Neuronal stem cell (in vitro differentiated cells): ENCODE results near the gene LCP2.

Experiments used
- DNase-seq: peaks from one replicate; pipeline ENCODE4 v3.0.0-alpha.2; 2013; ENCODE audit warnings: low spot score
- H2AFZ ChIP-seq: one replicate; pipeline ENCODE4 v1.6.1; 2013; ENCODE audit warnings: mild to moderate bottlenecking, low read length, inconsistent platforms
- H2AK5ac ChIP-seq: 2 replicates; pipeline ENCODE4 v1.6.1; 2013; ENCODE audit warnings: low read depth, mild to moderate bottlenecking, inconsistent platforms, low read length, moderate library complexity, mixed read lengths
- H2BK120ac ChIP-seq: 2 replicates; pipeline ENCODE4 v1.6.1; 2013; ENCODE audit warnings: low read depth, mild to moderate bottlenecking, inconsistent platforms, low read length, moderate library complexity, mixed read lengths
- H2BK12ac ChIP-seq: one replicate; pipeline ENCODE4 v1.6.1; 2013; ENCODE audit warnings: low read length, inconsistent platforms
- H2BK15ac ChIP-seq: 2 replicates; pipeline ENCODE4 v1.6.1; 2013; ENCODE audit warnings: mild to moderate bottlenecking, low read length, inconsistent platforms, mixed read lengths
- H2BK5ac ChIP-seq: one replicate; pipeline ENCODE4 v1.6.1; 2013; ENCODE audit warnings: inconsistent platforms, mild to moderate bottlenecking, low read length, moderate library complexity
- H3K14ac ChIP-seq: one replicate; pipeline ENCODE4 v1.6.1; 2013; ENCODE audit warnings: low read length, inconsistent platforms
- H3K18ac ChIP-seq: 2 replicates; pipeline ENCODE4 v1.6.1; 2013; ENCODE audit warnings: low read length, inconsistent platforms
- H3K23ac ChIP-seq: 2 replicates; pipeline ENCODE4 v1.6.1; 2013; ENCODE audit warnings: low read depth, mild to moderate bottlenecking, mixed read lengths, low read length, inconsistent platforms; ENCODE audit not compliant: poor library complexity
- H3K27ac ChIP-seq: replicated peaks from 3 replicates; pipeline ENCODE4 v1.5.1; 2013; ENCODE audit warnings: low read length, inconsistent platforms
- H3K27me3 ChIP-seq, 3 experiments: 2 replicates each; pipeline ENCODE4 v1.6.1; 2013; ENCODE audit warnings: low read length in 3 of 3, mild to moderate bottlenecking in 2 of 3, inconsistent platforms in 1 of 3, low read depth in 1 of 3, mixed read lengths in 1 of 3, moderate library complexity in 1 of 3; ENCODE audit not compliant: control insufficient read depth in 3 of 3, insufficient read depth in 3 of 3
- H3K36me3 ChIP-seq, 2 donors: replicated peaks in 1 of 2; 2 replicates each; pipeline ENCODE4 v1.6.1; 2013; ENCODE audit warnings: low read length in 2 of 2; ENCODE audit not compliant: control insufficient read depth in 2 of 2, insufficient read depth in 2 of 2
- H3K4ac ChIP-seq: 2 replicates; pipeline ENCODE4 v1.6.1; 2013; ENCODE audit warnings: inconsistent platforms, mild to moderate bottlenecking, low read length, moderate library complexity
- H3K4me1 ChIP-seq, 2 donors: 1 replicate in 1 of 2; 2 replicates in 1 of 2; pipeline ENCODE4 v1.6.1; 2013; ENCODE audit warnings: low read length in 2 of 2, low read depth in 1 of 2; ENCODE audit not compliant: control insufficient read depth in 2 of 2, insufficient read depth in 1 of 2
- H3K4me2 ChIP-seq: one replicate; pipeline ENCODE4 v1.6.1; 2013; ENCODE audit warnings: mild to moderate bottlenecking, low read length, inconsistent platforms; ENCODE audit not compliant: insufficient read depth, poor library complexity, severe bottlenecking
- H3K4me3 ChIP-seq, 2 donors: 2 replicates each; pipeline ENCODE4 v1.5.1; 2013; ENCODE audit warnings: low read length in 2 of 2, mild to moderate bottlenecking in 2 of 2, inconsistent platforms in 1 of 2, moderate library complexity in 1 of 2
- H3K79me1 ChIP-seq: one replicate; pipeline ENCODE4 v1.6.1; 2013; ENCODE audit warnings: low read depth, mild to moderate bottlenecking, inconsistent platforms, low read length, moderate library complexity
- H3K9ac ChIP-seq: one replicate; pipeline ENCODE4 v1.6.1; 2013; ENCODE audit warnings: mild to moderate bottlenecking, low read depth, low read length, inconsistent platforms; ENCODE audit not compliant: poor library complexity
- H3K9me3 ChIP-seq, 2 donors: replicated peaks in 1 of 2; 2 replicates each; pipeline versions ENCODE3 to v1.6.1; 2013; ENCODE audit warnings: low read length in 2 of 2, mild to moderate bottlenecking in 2 of 2, inconsistent platforms in 1 of 2, low read depth in 1 of 2, mixed read lengths in 1 of 2, moderate library complexity in 1 of 2; ENCODE audit not compliant: control insufficient read depth in 2 of 2, insufficient read depth in 1 of 2
- H4K8ac ChIP-seq: one replicate; pipeline ENCODE4 v1.6.1; 2013; ENCODE audit warnings: low read depth, mild to moderate bottlenecking, inconsistent platforms, low read length, moderate library complexity
- H4K91ac ChIP-seq: one replicate; pipeline ENCODE4 v1.6.1; 2013; ENCODE audit warnings: low read length, low read depth, mild to moderate bottlenecking, inconsistent platforms; ENCODE audit not compliant: poor library complexity
- WGBS, 2 donors: extraction: QIAGEN DNeasy Blood & Tissue Kit; methylation state at CpG; one replicate each; pipeline ENCODE4 v1.1.7; 2013; ENCODE audit warnings: missing lambda C conversion rate in 2 of 2, mixed read lengths in 1 of 2; ENCODE audit not compliant: insufficient read length in 2 of 2, insufficient replicate concordance in 1 of 2; ENCODE audit errors: extremely low coverage in 2 of 2; 5-methylcytosine and 5-hydroxymethylcytosine counted together

The LCP2 gene

GRCh38 chr5:170316937-170317336 lies 19.4 kb upstream of the LCP2 start:
- no peak overlapping the region for H4K8ac ChIP-seq
- H3K4me1 ChIP-seq, result peaks cover 8 to 12% of the 10 kb centered on the region in 2 donors
- no peak overlapping the region for H3K27ac ChIP-seq
- H2BK5ac ChIP-seq, result no peak overlapping the region
- WGBS, 2 donors, result no CpG with 5 or more reads among the region's 4 CpGs
- no peaks in the 10 kb centered on the region for H3K9me3 ChIP-seq
- no peaks in the 10 kb centered on the region for H3K27me3 ChIP-seq
- no peak overlapping the region for H4K91ac ChIP-seq
- no peak overlapping the region for H3K18ac ChIP-seq
- H2AK5ac ChIP-seq, result no peak overlapping the region
- no peak overlapping the region for H3K4me3 ChIP-seq
- no peak overlapping the region for H3K14ac ChIP-seq
- no peak overlapping the region for H3K9ac ChIP-seq
- no peak overlapping the region for H2AFZ ChIP-seq
- no peak overlapping the region for H3K4me2 ChIP-seq
- no peak for DNase-seq
- no peak overlapping the region for H3K4ac ChIP-seq
- no peaks in the 10 kb centered on the region for H3K79me1 ChIP-seq
- no peak overlapping the region for H2BK120ac ChIP-seq
- H2BK12ac ChIP-seq, result no peak overlapping the region
- no peak overlapping the region for H2BK15ac ChIP-seq
- no peaks in the 10 kb centered on the region for H3K36me3 ChIP-seq
- no peak overlapping the region for H3K23ac ChIP-seq

GRCh38 chr5:170315154-170315553 lies 17.6 kb upstream of the LCP2 start:
- H3K18ac ChIP-seq, result no peak overlapping the region
- DNase-seq, result no peak

DNA sequence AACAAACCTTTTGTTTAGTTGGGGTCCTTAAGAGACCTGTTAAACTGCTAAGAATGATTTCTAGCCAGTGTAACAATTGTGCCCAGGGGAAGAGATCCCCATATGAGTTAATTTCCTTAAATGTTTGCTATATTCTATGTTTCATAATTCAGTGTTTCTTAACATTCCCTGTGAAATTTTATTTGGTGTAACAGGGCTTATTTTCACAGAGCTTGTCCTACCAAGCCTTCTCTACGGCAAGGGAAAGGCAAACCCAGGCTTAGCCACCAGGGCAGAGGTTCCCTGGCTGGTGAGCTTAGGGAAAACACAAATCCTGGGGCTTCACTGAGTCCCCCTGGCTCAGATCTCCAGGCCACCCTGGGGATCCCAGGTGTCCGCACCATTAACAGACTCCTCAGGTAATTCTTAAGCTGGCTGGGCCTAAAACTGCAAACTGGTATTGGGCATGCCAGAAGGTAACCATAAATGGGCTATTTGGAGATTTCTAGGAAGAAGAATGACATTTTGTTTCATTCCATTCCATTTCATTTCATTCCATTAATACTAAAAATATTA lies 17.0 kb upstream of the LCP2 start:
- no peak overlapping the region for H2BK5ac ChIP-seq
- no peak overlapping the region for H3K23ac ChIP-seq
- H3K79me1 ChIP-seq, result no peaks in the 10 kb centered on the region
- no peak overlapping the region for H3K9ac ChIP-seq
- no peaks in the 10 kb centered on the region for H3K36me3 ChIP-seq
- DNase-seq, result no peak
- no peak overlapping the region for H3K18ac ChIP-seq
- no peak overlapping the region for H3K27ac ChIP-seq
- no peak overlapping the region for H3K4me2 ChIP-seq
- no peak overlapping the region for H4K91ac ChIP-seq
- no peak overlapping the region for H3K4ac ChIP-seq
- H3K4me1 ChIP-seq, result peaks cover 8 to 12% of the 10 kb centered on the region in 2 donors
- H4K8ac ChIP-seq, result no peak overlapping the region
- no peak overlapping the region for H2BK15ac ChIP-seq
- H2BK120ac ChIP-seq, result no peak overlapping the region
- no peak overlapping the region for H3K4me3 ChIP-seq
- H3K27me3 ChIP-seq, result no peaks in the 10 kb centered on the region
- WGBS, 2 donors, result no CpG with 5 or more reads among the region's 2 CpGs
- H3K9me3 ChIP-seq, result no peaks in the 10 kb centered on the region
- H2AK5ac ChIP-seq, result no peak overlapping the region
- H2AFZ ChIP-seq, result peak overlapping the region; percentile 76
- H3K14ac ChIP-seq, result no peak overlapping the region
- no peak overlapping the region for H2BK12ac ChIP-seq

More at GRCh38 chr5:170315154-170315553, 17.6 kb upstream of the LCP2 start:
- no peak overlapping the region for H2AK5ac ChIP-seq
- H3K79me1 ChIP-seq, result no peaks in the 10 kb centered on the region
- no peaks in the 10 kb centered on the region for H3K9me3 ChIP-seq
- no peak overlapping the region for H2BK5ac ChIP-seq
- H3K9ac ChIP-seq, result no peak overlapping the region
- H3K23ac ChIP-seq, result no peak overlapping the region
- H3K36me3 ChIP-seq, result no peaks in the 10 kb centered on the region
- H3K4me2 ChIP-seq, result no peak overlapping the region
- H2BK15ac ChIP-seq, result no peak overlapping the region
- no peak overlapping the region for H3K27ac ChIP-seq
- H3K4me3 ChIP-seq, result no peak overlapping the region
- WGBS, 2 donors, result no CpG with 5 or more reads among the region's 5 CpGs
- peaks cover 8 to 12% of the 10 kb centered on the region in 2 donors for H3K4me1 ChIP-seq
- H3K14ac ChIP-seq, result no peak overlapping the region
- no peak overlapping the region for H3K4ac ChIP-seq
- no peak overlapping the region for H2BK12ac ChIP-seq
- H3K27me3 ChIP-seq, result no peaks in the 10 kb centered on the region
- H4K8ac ChIP-seq, result no peak overlapping the region
- no peak overlapping the region for H2BK120ac ChIP-seq
- H4K91ac ChIP-seq, result no peak overlapping the region
- peak overlapping the region; percentile 76 for H2AFZ ChIP-seq

DNA sequence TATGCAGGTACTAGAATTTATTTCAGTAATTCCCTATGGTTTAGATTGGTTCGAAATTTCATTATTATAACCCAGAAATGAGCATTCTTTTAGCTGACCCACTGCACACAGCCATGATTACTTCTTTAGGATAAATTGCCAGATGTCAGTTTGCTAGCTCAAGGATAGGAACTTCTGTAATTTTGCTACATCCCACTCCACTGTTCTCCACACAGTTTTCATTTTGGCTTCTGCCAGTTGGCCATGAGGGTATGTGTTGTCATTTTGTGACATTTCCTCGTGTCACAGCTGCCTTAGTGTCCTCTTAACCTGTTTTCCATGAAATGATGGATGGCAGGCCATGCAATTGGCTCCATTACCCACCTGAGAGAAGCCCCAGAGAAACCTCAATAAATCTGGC lies 16.2 kb upstream of the LCP2 start:
- Histone ChIP-seq H3K27me3 (no peaks in the 10 kb centered on the region), H2AK5ac (no peak overlapping the region), H3K27ac (no peak overlapping the region), H2BK15ac (no peak overlapping the region), H2AFZ (no peak overlapping the region), H2BK120ac (no peak overlapping the region), H4K91ac (no peak overlapping the region), H3K9me3 (no peaks in the 10 kb centered on the region), H3K36me3 (no peaks in the 10 kb centered on the region), H3K23ac (no peak overlapping the region), H3K14ac (no peak overlapping the region), H2BK5ac (no peak overlapping the region), H3K4me1 (peaks cover 7 to 12% of the 10 kb centered on the region in 2 donors), H3K4me2 (no peak overlapping the region), H3K4me3 (no peak overlapping the region), H3K9ac (no peak overlapping the region), H3K79me1 (no peaks in the 10 kb centered on the region), H3K4ac (no peak overlapping the region), H4K8ac (no peak overlapping the region), H3K18ac (no peak overlapping the region), H2BK12ac (no peak overlapping the region)
- DNase-seq, result no peak
- WGBS, 2 donors, result no CpG with 5 or more reads among the region's 2 CpGs
